ENCODE results near the gene CNTROB. TPM values are rescaled to one million over a fixed set of nuclear protein-coding genes. Genes with fewer than 3 reads are reported as not detected.

Gene CNTROB
- polyA plus RNA-seq, 1 donor, result 67.3 TPM

DNA sequence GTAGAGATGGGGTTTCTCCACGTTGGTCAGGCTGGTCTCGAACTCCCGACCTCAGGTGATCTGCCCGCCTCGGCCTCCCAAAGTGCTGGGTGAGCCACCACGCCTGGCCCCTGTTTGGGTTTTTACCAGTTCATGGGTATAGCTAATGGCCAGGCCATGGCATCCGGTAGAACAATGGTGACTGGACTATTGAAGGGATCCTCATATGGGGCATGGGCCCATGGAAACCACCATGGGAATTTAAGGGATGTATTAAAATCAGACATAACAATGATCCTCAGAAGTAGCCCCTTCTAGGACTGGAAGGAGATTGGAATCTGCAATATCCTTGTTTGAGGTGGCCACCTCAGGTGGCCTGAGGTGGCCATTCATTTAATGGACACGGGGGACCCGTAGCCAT lies 52.9 kb downstream of the CNTROB start:
- no peak for DNase-seq

DNA sequence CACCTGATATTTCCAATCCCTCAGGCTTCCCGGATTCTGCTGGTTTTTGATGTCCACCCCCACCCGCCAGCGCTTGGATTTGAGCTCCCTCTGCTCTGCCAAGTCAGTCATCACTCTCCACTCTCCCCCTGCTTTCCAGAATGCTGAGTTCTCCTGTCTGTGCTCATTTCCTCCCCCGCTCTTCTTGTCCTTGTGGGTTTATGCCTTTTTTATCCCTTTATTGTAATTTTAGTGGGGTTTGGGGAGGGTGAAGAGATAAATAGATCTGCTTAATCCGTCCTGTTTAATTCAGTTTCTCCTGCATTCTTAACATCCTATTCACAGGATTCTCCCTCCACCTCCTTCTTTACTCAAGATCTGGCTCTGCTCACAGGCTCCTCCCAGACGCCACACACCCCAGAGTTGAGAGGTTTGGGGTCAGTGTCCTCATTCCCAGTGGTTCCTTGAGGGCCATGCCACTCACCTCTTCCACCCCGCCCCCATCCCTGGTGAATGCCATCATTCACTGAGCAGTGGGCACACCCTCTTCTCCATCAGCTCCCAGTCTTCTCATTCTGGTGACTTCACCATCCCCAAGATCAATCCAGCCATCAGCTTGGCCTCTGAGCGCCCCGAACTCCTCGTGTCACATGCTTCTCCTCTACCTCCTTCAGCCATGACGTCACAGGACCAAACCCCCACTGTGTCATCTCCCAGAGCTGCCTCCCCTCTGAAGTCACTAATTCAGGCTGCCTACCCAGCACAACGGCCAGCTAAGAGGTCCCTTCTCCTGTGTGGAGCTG lies 55.3 kb downstream of the CNTROB start:
- no peak for DNase-seq

DNA sequence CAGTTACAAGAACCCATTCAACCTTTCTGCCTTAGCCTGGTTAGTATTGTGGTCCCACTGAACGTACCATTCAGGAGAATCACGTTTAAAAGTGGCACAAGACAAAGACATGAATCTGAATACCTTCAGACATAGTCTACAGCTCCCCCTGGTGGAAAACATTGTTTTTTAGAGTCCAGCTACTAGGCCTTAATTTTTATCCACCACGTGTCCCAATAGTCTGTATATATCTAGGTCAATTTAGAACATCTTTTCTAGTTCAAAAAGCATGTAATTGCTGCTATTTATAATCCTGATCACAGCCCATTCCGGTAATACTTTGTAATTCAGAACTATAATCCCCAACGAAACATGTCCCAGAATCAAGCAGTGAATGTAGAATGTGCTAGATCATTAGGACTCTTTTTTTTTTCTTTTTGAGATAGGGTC lies 56.8 kb downstream of the CNTROB start:
- DNase-seq, result peak; percentile 90

GRCh38 chr17:7989781-7990655 lies 58.0 kb downstream of the CNTROB start:
- DNase-seq, result peak; percentile 74

- no peak for DNase-seq
These were observed 60.5 kb downstream of the CNTROB start for GRCh38 chr17:7992516-7992915.

DNA sequence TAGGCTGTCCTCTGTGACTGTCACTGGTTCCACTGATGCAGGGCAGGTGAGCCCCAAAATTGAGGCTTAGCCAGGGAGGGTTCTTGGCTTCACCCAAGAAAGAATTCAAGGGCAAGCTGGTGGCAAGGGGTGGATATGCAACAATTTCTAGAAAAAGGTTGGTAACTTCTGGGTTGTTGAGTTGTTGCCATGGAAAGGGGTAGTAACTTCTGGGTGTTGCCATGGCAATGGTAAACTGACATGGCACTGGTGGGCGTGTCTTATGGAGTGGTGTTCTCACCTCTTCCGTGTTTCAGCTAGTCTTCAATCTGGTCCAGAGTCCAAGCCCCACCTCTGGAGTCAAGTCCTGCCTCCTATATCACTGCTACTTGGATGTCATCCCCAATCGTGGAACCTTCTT lies 60.9 kb downstream of the CNTROB start:
- DNase-seq, result no peak

DNA sequence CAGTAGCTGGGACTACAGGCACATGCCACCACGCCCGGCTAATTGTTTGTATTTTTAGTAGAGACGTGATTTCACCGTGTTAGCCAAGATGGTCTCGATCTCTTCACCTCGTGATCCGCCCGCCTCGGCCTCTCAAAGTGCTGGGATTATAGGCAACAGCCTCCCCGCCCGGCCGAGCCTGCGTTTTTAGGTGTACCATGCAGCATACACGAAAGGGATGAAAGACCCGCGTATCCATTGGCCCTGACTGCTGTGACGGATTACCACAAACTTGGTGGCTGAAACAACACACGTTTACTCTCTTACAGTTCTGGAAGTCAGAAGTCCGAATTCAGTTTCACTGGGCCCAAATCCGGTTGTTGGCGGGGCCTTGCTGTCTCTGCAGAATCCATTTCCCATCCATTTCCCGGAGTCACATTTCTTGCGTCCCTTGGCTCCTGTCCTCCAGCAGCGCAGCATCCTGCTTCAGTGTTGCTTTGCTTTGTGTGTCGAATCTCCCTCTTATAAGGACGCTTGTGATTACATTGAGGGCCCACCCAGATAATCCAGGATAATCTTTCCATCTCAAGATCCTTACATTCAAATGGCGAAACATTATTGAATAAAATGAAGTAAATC lies 62.1 kb downstream of the CNTROB start:
- no peak for DNase-seq

DNA sequence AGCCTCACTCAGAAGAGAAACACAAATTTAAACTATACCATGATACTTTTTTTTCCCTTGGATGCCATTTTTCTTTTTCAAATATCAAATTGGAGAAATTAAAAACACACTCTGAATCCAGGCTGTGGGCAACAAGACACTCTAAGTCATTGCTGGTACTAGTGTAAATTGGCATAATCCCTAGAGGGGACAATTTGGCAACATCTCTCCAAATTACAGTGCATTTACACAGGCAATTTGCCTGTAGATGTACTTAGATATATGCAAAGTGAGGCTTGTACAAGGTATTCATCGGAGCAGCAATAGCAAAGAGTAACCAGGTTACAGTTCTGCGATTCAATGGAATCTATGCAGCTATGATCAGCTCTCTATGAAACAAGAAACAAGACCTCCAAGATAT lies 63.7 kb downstream of the CNTROB start:
- DNase-seq, result no peak

- DNase-seq, result no peak
These were observed 65.2 kb downstream of the CNTROB start for GRCh38 chr17:7997186-7997585.

Other genes starting within 250 kb of the CNTROB start
- gene TP53, start 244.7 kb upstream of the CNTROB start, polyA plus RNA-seq (ENCODE audit: insufficient read length), result 76.3 TPM
- 13.1 TPM for gene WRAP53, start 243.7 kb upstream of the CNTROB start, polyA plus RNA-seq (ENCODE audit: insufficient read length)
- gene EFNB3, start 227.0 kb upstream of the CNTROB start, polyA plus RNA-seq (ENCODE audit: insufficient read length), result 21.3 TPM
- gene DNAH2, start 214.5 kb upstream of the CNTROB start, polyA plus RNA-seq (ENCODE audit: insufficient read length), result 0.52 TPM
- 20.5 TPM for gene KDM6B, start 98.0 kb upstream of the CNTROB start, polyA plus RNA-seq (ENCODE audit: insufficient read length)
- 18.3 TPM for gene TMEM88, start 77.1 kb upstream of the CNTROB start, polyA plus RNA-seq (ENCODE audit: insufficient read length)
- 70.0 TPM for gene NAA38, start 74.6 kb upstream of the CNTROB start, polyA plus RNA-seq (ENCODE audit: insufficient read length)
- gene CYB5D1, start 74.2 kb upstream of the CNTROB start, polyA plus RNA-seq (ENCODE audit: insufficient read length), result 29.7 TPM
- 195 TPM for gene CHD3, start 43.4 kb upstream of the CNTROB start, polyA plus RNA-seq (ENCODE audit: insufficient read length)
- gene RNF227, start 15.9 kb upstream of the CNTROB start, polyA plus RNA-seq (ENCODE audit: insufficient read length), result 4.5 TPM
- gene KCNAB3, start 2.4 kb upstream of the CNTROB start, polyA plus RNA-seq (ENCODE audit: insufficient read length), result 12.3 TPM
- 125 TPM for gene TRAPPC1, start 260 bp upstream of the CNTROB start, polyA plus RNA-seq (ENCODE audit: insufficient read length)
- 0.45 TPM for gene GUCY2D, start 70.4 kb downstream of the CNTROB start, polyA plus RNA-seq (ENCODE audit: insufficient read length)
- 1.0 TPM for gene ALOX15B, start 106.9 kb downstream of the CNTROB start, polyA plus RNA-seq (ENCODE audit: insufficient read length)
- 1.1 TPM for gene ALOX12B, start 155.5 kb downstream of the CNTROB start, polyA plus RNA-seq (ENCODE audit: insufficient read length)
- gene ALOXE3, start 186.3 kb downstream of the CNTROB start, polyA plus RNA-seq (ENCODE audit: insufficient read length), result not detected
- gene HES7, start 191.9 kb downstream of the CNTROB start, polyA plus RNA-seq (ENCODE audit: insufficient read length), result not detected
- gene PER1, start 220.2 kb downstream of the CNTROB start, polyA plus RNA-seq (ENCODE audit: insufficient read length), result 22.9 TPM
- gene VAMP2, start 230.7 kb downstream of the CNTROB start, polyA plus RNA-seq (ENCODE audit: insufficient read length), result 120 TPM
- 26.9 TPM for gene TMEM107, start 244.2 kb downstream of the CNTROB start, polyA plus RNA-seq (ENCODE audit: insufficient read length)

Data from left kidney (tissue), 2 donors.